Hepatocyte (in vitro differentiated cells): ENCODE measurements around the gene RRAS. TPM values are rescaled to one million over a fixed set of nuclear protein-coding genes. Genes with fewer than 3 reads are reported as not detected.

ENCODE experiments used
- DNase-seq: peaks from one replicate; pipeline ENCODE4 v3.0.0-alpha.2; 2016; ENCODE audit warnings: low spot score
- H2AFZ ChIP-seq: fragments of 200-600 bp; sonication (generic); 2 replicates; pipeline ENCODE4 v1.6.0; 2016; ENCODE audit warnings: antibody characterized with exemption, mild to moderate bottlenecking
- H3K27ac ChIP-seq: fragments of 200-600 bp; sonication (generic); 2 replicates; pipeline ENCODE4 v1.5.1; 2016; ENCODE audit warnings: mild to moderate bottlenecking
- H3K27me3 ChIP-seq: fragments of 200-600 bp; sonication (generic); 2 replicates; pipeline ENCODE4 v1.6.1; 2016
- H3K36me3 ChIP-seq: fragments of 200-600 bp; sonication (generic); replicated peaks from 2 replicates; pipeline ENCODE4 v1.5.1; 2016; ENCODE audit warnings: low read depth; ENCODE audit not compliant: insufficient read depth
- H3K4me1 ChIP-seq: fragments of 200-600 bp; sonication (generic); 2 replicates; pipeline ENCODE4 v1.5.1; 2016; ENCODE audit warnings: mild to moderate bottlenecking, moderate library complexity; ENCODE audit not compliant: insufficient read depth
- H3K4me2 ChIP-seq: fragments of 200-600 bp; sonication (generic); 2 replicates; pipeline ENCODE4 v1.6.0; 2016
- H3K4me3 ChIP-seq: fragments of 200-600 bp; sonication (generic); 2 replicates; pipeline ENCODE4 v1.5.1; 2016; ENCODE audit warnings: mild to moderate bottlenecking
- H3K79me2 ChIP-seq: fragments of 200-600 bp; sonication (generic); 2 replicates; pipeline ENCODE4 v1.6.0; 2017; ENCODE audit warnings: mild to moderate bottlenecking
- H3K9me2 ChIP-seq: fragments of 200-600 bp; sonication (generic); replicated peaks from 2 replicates; pipeline ENCODE4 v1.6.0; 2017; ENCODE audit warnings: mild to moderate bottlenecking; ENCODE audit not compliant: insufficient read depth
- H3K9me3 ChIP-seq: fragments of 200-600 bp; sonication (generic); 2 replicates; pipeline ENCODE4 v1.5.1; 2016; ENCODE audit warnings: low read depth, mild to moderate bottlenecking
- H4K20me1 ChIP-seq: fragments of 200-600 bp; sonication (generic); 2 replicates; pipeline ENCODE4 v1.6.0; 2016; ENCODE audit warnings: mild to moderate bottlenecking; ENCODE audit not compliant: insufficient read depth, poor library complexity, severe bottlenecking
- EZH2 ChIP-seq: fragments of 200-600 bp; sonication (generic); IDR thresholded peaks from 2 replicates; pipeline ENCODE4 v1.6.1; 2016; ENCODE audit warnings: antibody characterized with exemption, mild to moderate bottlenecking, borderline replicate concordance
- EZH2phosphoT487 ChIP-seq: fragments of 200-600 bp; sonication (generic); IDR thresholded peaks from one replicate; pipeline ENCODE4 v1.6.1; 2018; ENCODE audit warnings: antibody characterized with exemption, mild to moderate bottlenecking, low read depth, moderate library complexity; ENCODE audit not compliant: unreplicated experiment, severe bottlenecking
- WGBS: methylation state at CpG from one replicate; pipeline ENCODE4 v1.1.6; 2016; ENCODE audit warnings: low lambda C conversion rate; ENCODE audit errors: missing lambda C conversion rate; 5-methylcytosine and 5-hydroxymethylcytosine counted together
- polyA plus RNA-seq: library from polyadenylated mRNA; unstranded; fragments of >200 nt; fragmentation: Nextera tagmentation; extraction: Ambion mirVana; gene quantifications from 2 replicates; pipeline ENCODE4 v1.2.1, GENCODE V29; 2016
- total RNA-seq: library from RNA; depleted of rRNA; stranded (reverse); fragments of >200 nt; gene quantifications from 2 replicates; pipeline ENCODE4 v1.2.3, GENCODE V29; 2014
- TF ChIP-seq, protein P1 (sequence below): fragments of 200-600 bp; sonication (generic); IDR thresholded peaks from 2 replicates; pipeline ENCODE4 v1.5.1; 2016; ENCODE audit warnings: antibody characterized with exemption, mild to moderate bottlenecking; ENCODE audit not compliant: poor library complexity

RRAS gene
- total and polyA plus RNA-seq, 2 experiments from 2014 or later: 19.2 to 107 TPM

- Histone ChIP-seq H3K9me3 (no peaks in the 10 kb centered on the region), H3K4me1 (no peaks in the 10 kb centered on the region), H3K4me2 (no peak overlapping the region), H2AFZ (no peak overlapping the region), H3K79me2 (no peaks in the 10 kb centered on the region), H3K9me2 (no peaks in the 10 kb centered on the region), H3K36me3 (no peaks in the 10 kb centered on the region), H4K20me1 (no peaks in the 10 kb centered on the region), H3K27ac (no peak overlapping the region), H3K4me3 (no peak overlapping the region), H3K27me3 (no peaks in the 10 kb centered on the region)
- 92% methylated on average over 17 of the region's 17 CpGs for WGBS
- TF ChIP-seq EZH2phosphoT487: no peak
- TF ChIP-seq EZH2: no peak
- TF ChIP-seq, protein P1, sequence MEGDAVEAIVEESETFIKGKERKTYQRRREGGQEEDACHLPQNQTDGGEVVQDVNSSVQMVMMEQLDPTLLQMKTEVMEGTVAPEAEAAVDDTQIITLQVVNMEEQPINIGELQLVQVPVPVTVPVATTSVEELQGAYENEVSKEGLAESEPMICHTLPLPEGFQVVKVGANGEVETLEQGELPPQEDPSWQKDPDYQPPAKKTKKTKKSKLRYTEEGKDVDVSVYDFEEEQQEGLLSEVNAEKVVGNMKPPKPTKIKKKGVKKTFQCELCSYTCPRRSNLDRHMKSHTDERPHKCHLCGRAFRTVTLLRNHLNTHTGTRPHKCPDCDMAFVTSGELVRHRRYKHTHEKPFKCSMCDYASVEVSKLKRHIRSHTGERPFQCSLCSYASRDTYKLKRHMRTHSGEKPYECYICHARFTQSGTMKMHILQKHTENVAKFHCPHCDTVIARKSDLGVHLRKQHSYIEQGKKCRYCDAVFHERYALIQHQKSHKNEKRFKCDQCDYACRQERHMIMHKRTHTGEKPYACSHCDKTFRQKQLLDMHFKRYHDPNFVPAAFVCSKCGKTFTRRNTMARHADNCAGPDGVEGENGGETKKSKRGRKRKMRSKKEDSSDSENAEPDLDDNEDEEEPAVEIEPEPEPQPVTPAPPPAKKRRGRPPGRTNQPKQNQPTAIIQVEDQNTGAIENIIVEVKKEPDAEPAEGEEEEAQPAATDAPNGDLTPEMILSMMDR: no peak
- no peak for DNase-seq
These were observed 16.6 kb upstream of the RRAS start for GRCh38 chr19:49656456-49657109.

GRCh38 chr19:49655570-49656455 is 15.9 kb upstream of the RRAS start:
- H3K4me3 ChIP-seq: no peak overlapping the region
- no peaks in the 10 kb centered on the region for H4K20me1 ChIP-seq
- H3K9me3 ChIP-seq: no peaks in the 10 kb centered on the region
- H2AFZ ChIP-seq: no peak overlapping the region
- no peaks in the 10 kb centered on the region for H3K79me2 ChIP-seq
- H3K27ac ChIP-seq: no peak overlapping the region
- DNase-seq: no peak
- WGBS: 95% methylated on average over 23 of the region's 23 CpGs
- no peaks in the 10 kb centered on the region for H3K36me3 ChIP-seq
- no peak overlapping the region for H3K4me2 ChIP-seq
- no peaks in the 10 kb centered on the region for H3K27me3 ChIP-seq
- no peak for TF ChIP-seq EZH2phosphoT487
- TF ChIP-seq EZH2: no peak
- TF ChIP-seq, protein P1: no peak
- no peaks in the 10 kb centered on the region for H3K9me2 ChIP-seq
- H3K4me1 ChIP-seq: no peaks in the 10 kb centered on the region

DNA sequence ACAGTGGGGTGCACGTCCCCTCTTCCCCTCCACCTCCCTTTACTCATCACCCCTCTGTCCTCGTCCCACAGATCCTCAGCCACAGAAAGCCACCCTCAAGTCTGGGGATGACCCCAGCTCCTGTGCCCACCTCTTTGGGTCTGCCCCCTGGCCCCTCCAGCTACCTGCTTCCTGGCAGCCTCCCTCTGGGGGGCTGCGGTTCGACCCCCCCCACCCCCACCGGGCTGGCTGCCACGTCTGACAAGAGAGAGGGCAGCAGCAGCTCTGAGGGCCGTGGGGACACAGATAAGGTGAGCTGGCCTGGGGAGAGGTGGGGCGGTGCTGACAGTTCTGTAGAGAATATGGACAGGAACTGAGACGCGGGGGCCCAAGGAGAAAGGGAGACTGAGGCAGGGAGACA is 14.6 kb upstream of the RRAS start:
- no peak for DNase-seq
- Histone ChIP-seq H2AFZ (no peak overlapping the region), H3K4me2 (no peak overlapping the region), H4K20me1 (no peaks in the 10 kb centered on the region), H3K27ac (no peak overlapping the region), H3K9me3 (no peaks in the 10 kb centered on the region), H3K79me2 (peaks cover 3% of the 10 kb centered on the region), H3K4me3 (no peak overlapping the region), H3K9me2 (no peaks in the 10 kb centered on the region), H3K36me3 (no peaks in the 10 kb centered on the region), H3K27me3 (no peaks in the 10 kb centered on the region), H3K4me1 (no peaks in the 10 kb centered on the region)
- 94% methylated on average over 10 of the region's 10 CpGs for WGBS
- TF ChIP-seq EZH2 (no peak), EZH2phosphoT487 (no peak)
- TF ChIP-seq, protein P1: no peak
